SK-N-MC (cell line): ENCODE measurements around the gene NAPG.
"Not testable (repeated sequence)": the region's sequence is repeated elsewhere in the genome, so short reads cannot be mapped to it uniquely, and the experiment has no call there.

Source experiments
- EZH2 ChIP-seq: fragments of 200-600 bp; sonication (generic); IDR thresholded peaks from one replicate; pipeline ENCODE4 v1.6.1; 2017; ENCODE audit warnings: antibody characterized with exemption
- POLR2AphosphoS5 ChIP-seq: IDR thresholded peaks from 2 replicates; pipeline ENCODE4 v1.6.1; 2012; ENCODE audit warnings: mild to moderate bottlenecking, low read depth, low read length, borderline replicate concordance

GRCh38 chr18:10574412-10574811, 48.6 kb downstream of the NAPG start:
- TF ChIP-seq POLR2AphosphoS5, EZH2: not testable (repeated sequence)
